ENCODE data around the gene GADD45G.
A peak's percentile ranks its signal among the peaks of the same experiment; 100 is the strongest.

The GADD45G gene

GRCh38 chr9:89592963-89593726 is 11.7 kb upstream of the GADD45G start:
- no peak for DNase-seq

- DNase-seq = peak; percentile 48
Measured at GRCh38 chr9:89593727-89594427, 10.9 kb upstream of the GADD45G start.

- DNase-seq = no peak
Measured at GRCh38 chr9:89594811-89595550, 9.8 kb upstream of the GADD45G start.

DNA sequence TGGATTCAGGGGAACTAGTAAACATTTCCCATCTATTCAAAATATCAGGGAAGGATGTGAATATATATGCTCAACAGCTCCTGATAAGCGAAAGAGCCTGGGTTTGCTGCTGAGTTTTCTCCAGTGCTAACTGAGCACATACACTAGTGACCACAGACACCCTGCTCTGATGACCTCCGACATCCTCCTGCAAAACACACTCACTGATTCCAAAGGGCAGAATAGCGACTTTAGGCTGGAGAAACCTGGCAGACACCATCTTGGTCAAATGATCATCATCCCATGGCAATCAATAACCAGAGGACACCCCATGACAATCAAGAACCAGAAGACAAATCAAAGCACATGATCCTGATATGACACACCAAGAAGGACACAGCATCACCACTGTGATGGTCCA is 9.2 kb upstream of the GADD45G start:
- no peak for DNase-seq

DNA sequence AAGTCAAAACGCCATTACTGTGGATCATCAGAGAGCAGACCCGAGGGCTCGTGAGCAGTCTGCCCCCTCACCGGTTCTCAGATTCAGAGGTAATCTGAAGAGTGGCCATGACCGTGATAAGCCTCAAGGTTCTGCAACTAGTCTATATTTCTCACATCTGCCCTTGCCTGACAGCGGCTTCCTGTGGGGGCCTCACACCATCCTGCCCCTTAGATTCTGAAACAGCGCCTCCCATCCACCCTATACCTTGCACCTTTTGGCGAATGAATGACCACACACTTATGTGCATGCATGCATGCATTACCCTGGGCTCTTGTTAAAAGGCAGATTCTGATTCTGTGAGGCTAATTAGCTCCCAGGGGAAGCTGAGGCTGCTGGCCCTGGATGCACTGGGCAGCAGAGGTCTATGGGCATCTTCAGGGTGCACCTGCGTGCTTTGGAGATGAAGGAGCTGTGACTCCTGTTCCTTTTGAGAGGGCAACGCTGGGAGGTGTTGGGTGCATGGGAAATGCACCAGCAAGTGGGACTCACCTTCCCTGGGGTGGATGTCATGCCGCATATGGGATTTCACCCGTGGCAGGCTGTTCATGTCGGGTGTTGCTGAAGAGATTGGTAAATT is 7.8 kb upstream of the GADD45G start:
- no peak for DNase-seq

GRCh38 chr9:89597711-89598362 is 7.0 kb upstream of the GADD45G start:
- peak; percentile 35 for DNase-seq

DNA sequence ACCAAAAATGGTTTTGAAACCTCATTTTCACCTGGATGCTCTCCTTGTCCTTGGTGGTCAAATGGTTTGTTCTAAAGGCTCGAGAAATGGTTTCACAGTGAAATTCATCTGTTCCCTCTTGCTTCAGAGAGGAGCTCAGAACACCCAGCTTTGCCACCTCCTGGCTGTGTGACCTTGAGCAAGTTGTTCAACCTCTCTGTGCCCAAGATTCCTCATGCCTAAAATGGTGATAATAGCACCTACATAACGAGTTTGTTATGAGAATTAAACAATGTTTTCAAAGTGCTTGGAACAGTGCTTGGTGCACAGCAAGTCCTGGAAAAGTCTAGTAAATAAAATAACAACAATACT is 6.5 kb upstream of the GADD45G start:
- DNase-seq = no peak

DNA sequence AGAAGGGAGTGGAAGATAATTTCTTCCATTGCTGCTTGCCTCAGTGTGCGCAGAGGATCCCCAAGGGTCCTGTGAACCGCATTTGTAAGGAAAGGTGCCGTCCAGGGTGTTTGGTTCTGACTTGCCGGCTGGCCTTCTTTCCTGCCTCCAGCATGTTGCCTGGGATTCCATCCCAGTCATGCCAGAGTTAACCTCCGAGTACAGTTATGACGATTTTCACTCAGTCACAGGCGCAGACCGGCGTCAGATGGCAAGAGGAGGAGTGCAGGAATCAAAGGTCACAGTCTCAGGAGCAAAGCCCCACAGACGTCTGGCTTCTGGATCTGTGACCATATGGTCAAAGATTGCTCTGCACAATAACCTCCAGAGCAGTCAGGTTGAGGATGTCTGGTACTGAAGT is 5.9 kb upstream of the GADD45G start:
- no peak for DNase-seq

- DNase-seq = no peak
Measured at GRCh38 chr9:89600831-89601230, 4.0 kb upstream of the GADD45G start.

DNA sequence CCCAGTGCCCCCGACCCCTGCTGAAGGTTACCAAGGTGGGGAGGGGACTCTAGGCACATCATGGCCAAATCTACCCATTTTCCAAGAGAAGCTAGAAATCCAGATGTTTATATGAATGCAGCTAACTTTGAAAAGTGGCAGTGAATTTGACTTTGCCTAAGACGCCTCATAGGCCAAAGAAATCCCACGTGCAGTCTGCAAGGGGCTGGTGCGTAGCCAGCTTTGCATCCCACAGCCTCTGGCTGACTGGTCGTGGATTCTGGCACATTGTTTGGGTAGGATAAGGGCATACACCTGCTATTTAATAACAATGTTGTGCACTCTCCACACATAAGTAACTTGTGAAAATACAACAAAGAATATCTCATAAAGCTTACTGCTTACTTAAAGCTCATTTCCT is 3.5 kb upstream of the GADD45G start:
- no peak for DNase-seq

GRCh38 chr9:89601856-89602562 is 2.8 kb upstream of the GADD45G start:
- no peak for DNase-seq

DNA sequence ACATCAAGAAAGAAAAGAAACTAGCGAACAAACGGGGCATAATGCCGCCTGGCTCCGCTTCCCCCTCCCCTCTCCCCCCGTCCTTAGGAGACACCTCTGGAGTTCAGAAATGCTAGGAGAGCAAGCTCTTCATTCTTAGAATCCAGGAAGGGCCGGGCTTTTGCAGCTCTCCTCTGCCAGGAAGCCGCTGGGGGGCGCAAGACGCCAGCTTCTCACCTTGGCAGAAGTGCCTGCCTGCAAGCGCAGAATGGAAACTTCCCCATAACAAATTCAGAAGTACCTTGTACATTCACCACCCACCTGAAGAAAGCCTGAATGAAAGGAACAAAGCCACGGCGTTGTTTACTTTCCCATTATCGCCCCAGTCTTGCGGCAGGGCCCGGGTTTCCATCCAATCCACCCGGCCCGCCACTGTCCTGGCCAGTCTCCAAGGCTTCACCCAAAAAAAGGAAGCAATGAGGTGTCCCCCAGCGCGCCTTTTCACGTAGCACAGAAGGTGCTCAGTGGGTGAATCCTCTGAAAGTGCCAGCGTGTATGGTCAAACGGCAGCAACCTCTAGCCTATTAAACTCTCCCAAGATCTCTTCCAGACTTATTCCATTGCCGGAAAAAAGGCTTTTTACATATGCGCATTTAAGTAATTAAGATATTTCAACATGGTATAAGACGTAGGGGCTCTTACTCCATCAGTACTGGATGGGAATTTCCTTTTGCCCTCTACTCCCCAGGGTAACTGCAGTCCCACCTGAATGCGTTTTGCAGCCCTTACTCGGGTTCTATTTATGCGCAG is 1.6 kb upstream of the GADD45G start:
- peak; percentile 82 for DNase-seq

DNA sequence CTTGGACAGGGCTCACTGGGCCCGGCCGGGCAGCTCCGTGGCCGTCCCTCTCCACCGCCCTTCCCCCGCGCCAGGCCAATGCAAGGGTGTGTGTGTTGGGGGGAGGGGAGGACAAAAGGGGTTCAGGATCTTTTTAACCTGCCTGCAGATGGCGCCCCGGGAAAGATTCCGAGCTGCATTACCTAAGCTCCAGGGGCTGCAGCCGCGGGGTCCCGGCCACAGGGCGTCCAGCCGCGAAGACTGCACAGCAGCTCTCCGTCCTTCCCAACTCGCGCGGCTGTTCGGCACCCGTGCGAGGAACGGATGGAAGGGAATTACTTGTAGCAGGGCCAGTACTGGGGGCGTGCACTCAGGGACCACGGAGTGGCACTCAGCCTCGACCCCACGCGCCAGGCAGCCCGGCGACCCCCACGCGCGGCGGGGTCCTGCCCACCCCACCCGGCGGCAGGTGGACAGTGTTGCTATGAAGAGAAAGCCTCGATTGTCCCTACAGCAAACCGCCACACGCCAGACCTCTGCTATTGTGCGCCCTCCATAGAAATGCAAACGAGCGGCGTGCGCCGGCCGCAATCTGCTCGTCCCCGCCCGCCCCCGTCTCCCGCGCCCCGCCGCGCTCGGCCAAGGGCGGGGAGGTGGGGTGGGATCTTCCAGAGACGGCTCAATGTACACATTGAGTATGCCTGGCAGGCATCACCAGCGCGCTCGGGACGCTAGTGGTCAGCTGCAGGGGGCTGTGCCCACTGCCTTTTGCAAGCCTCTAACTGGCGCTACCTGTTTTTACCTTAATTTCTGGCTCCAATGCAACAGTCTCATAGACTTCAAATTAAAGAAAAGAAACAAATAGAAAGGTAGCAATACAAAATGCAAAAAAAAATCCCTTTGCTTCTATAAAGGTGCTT is 796 bp upstream of the GADD45G start:
- peak; percentile 21 for DNase-seq

DNA sequence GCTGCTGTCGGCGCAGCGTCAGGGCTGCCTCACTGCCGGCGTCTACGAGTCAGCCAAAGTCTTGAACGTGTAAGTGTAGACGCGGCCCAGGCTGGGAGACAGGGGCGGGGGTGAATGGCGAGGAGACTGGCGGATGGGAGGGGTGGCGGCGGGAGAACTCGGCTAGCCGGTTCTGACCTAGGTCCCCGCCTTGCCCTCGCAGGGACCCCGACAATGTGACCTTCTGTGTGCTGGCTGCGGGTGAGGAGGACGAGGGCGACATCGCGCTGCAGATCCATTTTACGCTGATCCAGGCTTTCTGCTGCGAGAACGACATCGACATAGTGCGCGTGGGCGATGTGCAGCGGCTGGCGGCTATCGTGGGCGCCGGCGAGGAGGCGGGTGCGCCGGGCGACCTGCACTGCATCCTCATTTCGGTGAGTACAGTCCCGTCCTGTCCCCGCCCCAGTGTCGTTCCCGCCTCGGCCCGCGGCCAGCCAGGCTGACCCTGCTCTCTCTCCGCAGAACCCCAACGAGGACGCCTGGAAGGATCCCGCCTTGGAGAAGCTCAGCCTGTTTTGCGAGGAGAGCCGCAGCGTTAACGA is 745 bp downstream of the GADD45G start:
- peak; percentile 38 for DNase-seq

GRCh38 chr9:89606049-89606623 is 1.3 kb downstream of the GADD45G start:
- peak; percentile 32 for DNase-seq

DNA sequence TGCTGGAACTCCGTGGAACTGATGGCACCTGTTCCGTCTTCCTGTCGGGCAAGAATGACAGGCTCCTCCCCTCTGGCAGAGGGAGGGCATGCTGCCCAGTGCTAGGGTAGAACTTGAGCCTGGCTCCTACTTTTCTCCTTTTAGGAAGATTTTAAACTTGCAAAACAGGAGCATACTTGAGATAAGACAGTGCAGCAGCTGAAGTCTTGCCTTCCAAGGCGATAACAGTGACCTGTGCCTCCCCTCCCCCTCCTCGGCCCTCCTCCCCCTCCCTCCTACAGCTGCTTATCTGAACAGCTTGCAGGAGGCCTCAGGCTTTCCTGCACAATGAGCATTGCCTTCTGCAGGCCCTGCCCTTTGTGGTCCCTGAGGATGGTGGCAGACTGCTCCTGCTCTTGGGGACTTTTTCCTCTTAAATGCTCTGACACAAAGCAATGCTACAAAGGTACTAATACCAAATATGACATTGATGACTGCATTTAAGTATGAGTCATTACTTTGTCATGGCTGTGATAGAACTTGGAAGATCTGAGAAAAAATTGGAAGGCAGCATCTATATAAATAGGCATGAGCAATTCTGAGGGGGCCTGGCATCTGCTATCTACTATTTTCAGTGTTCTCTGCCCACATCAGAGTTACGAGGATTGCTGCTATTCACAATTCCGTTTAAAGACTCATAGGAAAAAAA is 2.0 kb downstream of the GADD45G start:
- no peak for DNase-seq

GRCh38 chr9:89608641-89609335 is 4.0 kb downstream of the GADD45G start:
- no peak for DNase-seq

GRCh38 chr9:89609426-89610006 is 4.7 kb downstream of the GADD45G start:
- DNase-seq = no peak

Measured in T-helper 9 cell (primary cell).